Astrocyte (in vitro differentiated cells and primary cell): ENCODE data around the gene KASH5.

Source experiments
- EZH2 ChIP-seq: IDR thresholded peaks from 2 replicates; pipeline ENCODE4 v1.6.1; 2012; ENCODE audit warnings: mild to moderate bottlenecking, low read length, inconsistent platforms; ENCODE audit not compliant: insufficient read depth
- TF ChIP-seq, protein P1 (sequence below): IDR thresholded peaks from 2 replicates; pipeline ENCODE4 v1.5.1; 2011; ENCODE audit warnings: low read depth, mild to moderate bottlenecking, inconsistent platforms, low read length, moderate library complexity; ENCODE audit not compliant: insufficient read depth

DNA sequence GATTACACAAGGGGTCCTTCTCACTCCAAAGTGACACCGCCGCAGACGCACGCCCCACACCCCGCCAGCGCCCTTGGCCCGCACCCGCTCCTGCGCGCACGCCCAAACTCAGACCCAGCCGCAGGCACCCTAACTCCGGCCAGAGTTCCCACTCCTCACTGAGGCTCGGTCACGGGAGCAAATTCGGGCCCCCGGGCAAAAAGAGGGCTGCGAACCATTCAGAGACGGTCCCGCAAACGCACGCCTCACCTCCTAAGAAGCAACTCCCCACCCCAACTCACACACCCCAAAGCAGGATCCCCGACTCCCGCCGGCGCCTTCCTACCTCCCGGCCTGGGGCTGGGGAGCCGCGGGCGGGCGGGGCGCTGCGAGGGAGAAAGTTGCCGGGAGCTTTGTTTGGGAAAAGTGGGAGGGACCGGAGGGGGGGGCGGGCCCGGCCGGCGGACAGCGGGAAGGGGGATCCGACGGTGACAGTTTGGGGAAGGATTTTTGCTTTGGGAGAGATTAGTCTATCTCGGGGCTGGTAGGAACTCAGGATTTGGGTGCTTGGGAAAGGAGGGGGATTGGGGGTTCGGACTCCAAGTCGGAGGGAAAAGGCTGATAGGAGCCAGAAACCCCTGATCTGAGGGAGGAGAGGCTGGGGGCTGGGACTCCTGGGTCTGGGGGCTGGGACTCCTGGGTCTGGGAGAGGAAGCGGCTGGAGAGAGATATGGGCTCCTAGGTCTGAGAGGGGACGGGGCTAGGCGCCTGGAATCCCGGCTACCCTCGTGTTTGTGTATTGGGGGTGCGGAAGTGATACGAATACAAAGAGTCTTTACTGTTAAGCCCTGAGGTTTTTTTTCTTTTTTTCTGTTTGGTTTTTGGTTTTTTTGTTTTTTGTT is 25.8 kb upstream of the KASH5 start, which contains the start of gene TEAD2:
- TF ChIP-seq, protein P1, sequence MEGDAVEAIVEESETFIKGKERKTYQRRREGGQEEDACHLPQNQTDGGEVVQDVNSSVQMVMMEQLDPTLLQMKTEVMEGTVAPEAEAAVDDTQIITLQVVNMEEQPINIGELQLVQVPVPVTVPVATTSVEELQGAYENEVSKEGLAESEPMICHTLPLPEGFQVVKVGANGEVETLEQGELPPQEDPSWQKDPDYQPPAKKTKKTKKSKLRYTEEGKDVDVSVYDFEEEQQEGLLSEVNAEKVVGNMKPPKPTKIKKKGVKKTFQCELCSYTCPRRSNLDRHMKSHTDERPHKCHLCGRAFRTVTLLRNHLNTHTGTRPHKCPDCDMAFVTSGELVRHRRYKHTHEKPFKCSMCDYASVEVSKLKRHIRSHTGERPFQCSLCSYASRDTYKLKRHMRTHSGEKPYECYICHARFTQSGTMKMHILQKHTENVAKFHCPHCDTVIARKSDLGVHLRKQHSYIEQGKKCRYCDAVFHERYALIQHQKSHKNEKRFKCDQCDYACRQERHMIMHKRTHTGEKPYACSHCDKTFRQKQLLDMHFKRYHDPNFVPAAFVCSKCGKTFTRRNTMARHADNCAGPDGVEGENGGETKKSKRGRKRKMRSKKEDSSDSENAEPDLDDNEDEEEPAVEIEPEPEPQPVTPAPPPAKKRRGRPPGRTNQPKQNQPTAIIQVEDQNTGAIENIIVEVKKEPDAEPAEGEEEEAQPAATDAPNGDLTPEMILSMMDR, result no peak
- TF ChIP-seq EZH2, result no peak
